Ascending aorta (tissue), 2 donors: ENCODE results near the gene AGPAT1. TPM values are rescaled to one million over a fixed set of nuclear protein-coding genes. Genes with fewer than 3 reads are reported as not detected.

Experiments used
- DNase-seq, 2 donors: peaks; one replicate each; pipeline ENCODE4 v3.0.0-alpha.2; 2019; ENCODE audit warnings: low spot score in 2 of 2
- H3K27ac ChIP-seq, 2 donors: fragments of 200-600 bp; sonication (generic); one replicate each; pipeline ENCODE4 v1.5.1; 2016 to 2017; ENCODE audit warnings: mild to moderate bottlenecking in 1 of 2
- H3K27me3 ChIP-seq: fragments of 200-600 bp; sonication (generic); one replicate; pipeline ENCODE4 v1.5.1; 2017
- H3K36me3 ChIP-seq, 2 donors: fragments of 200-600 bp; sonication (generic); one replicate each; pipeline ENCODE4 v1.5.1; 2016
- H3K4me1 ChIP-seq, 2 donors: fragments of 200-600 bp; sonication (generic); one replicate each; pipeline ENCODE4 v1.5.1; 2016 to 2017; ENCODE audit warnings: mild to moderate bottlenecking in 1 of 2
- H3K4me3 ChIP-seq, 2 donors: fragments of 200-600 bp; sonication (generic); one replicate each; pipeline ENCODE4 v1.5.1; 2016 to 2017; ENCODE audit warnings: mild to moderate bottlenecking in 1 of 2
- H3K9me3 ChIP-seq, 2 donors: fragments of 200-600 bp; sonication (generic); one replicate each; pipeline ENCODE4 v1.5.1; 2016
- CTCF ChIP-seq, 3 experiments: fragments of 200-600 bp in 2 of 3; fragments of 450-650 bp in 1 of 3; sonication (generic) in 2 of 3; IDR thresholded peaks; one replicate each; pipeline ENCODE4 v1.5.1; 2016 to 2019; ENCODE audit warnings: antibody characterized with exemption in 3 of 3, mild to moderate bottlenecking in 1 of 3, moderate library complexity in 1 of 3
- intact Hi-C: fragments of 100-400 bp; cut with DNase I; formaldehyde crosslinking; loops from one replicate; pipeline ENCODE4 v1.15.1; 2023
- total RNA-seq: library from RNA; depleted of rRNA; stranded (reverse); fragments of >200 nt; gene quantifications from one replicate; pipeline ENCODE4 v1.1.0, GENCODE V29; 2016

The AGPAT1 gene
- total RNA-seq, 1 donor from 2014 or later: 136 TPM

- peaks cover 31 to 47% of the 10 kb centered on the region in 2 donors for H3K36me3 ChIP-seq
- no peak overlapping the region for H3K27ac ChIP-seq
- no peak overlapping the region for H3K4me3 ChIP-seq
- intact Hi-C loops: loop anchor here (10.0 kb wide), 2 partner anchors 196 to 506 kb away; partner anchors contain the start of genes C6orf47, CSNK2B, DXO and GPANK1
- no peak for TF ChIP-seq CTCF (IDR thresholded peaks at IDR 0.05)
- DNase-seq: no peak
- no peaks in the 10 kb centered on the region for H3K27me3 ChIP-seq
- H3K4me1 ChIP-seq: peaks cover 6 to 10% of the 10 kb centered on the region in 2 donors
- no peaks in the 10 kb centered on the region for H3K9me3 ChIP-seq
Observed at GRCh38 chr6:32171234-32171633, 4.7 kb downstream of the AGPAT1 start.

GRCh38 chr6:32170294-32170693 lies 5.6 kb downstream of the AGPAT1 start:
- Histone ChIP-seq H3K36me3 (peaks cover 33 to 53% of the 10 kb centered on the region in 2 donors), H3K4me1 (peaks cover 3 to 8% of the 10 kb centered on the region in 2 donors), H3K4me3 (no peak overlapping the region), H3K27me3 (no peaks in the 10 kb centered on the region), H3K9me3 (no peaks in the 10 kb centered on the region), H3K27ac (no peak overlapping the region)
- intact Hi-C loops: loop anchor here (10.0 kb wide), 2 partner anchors 195 to 505 kb away; partner anchors contain the start of genes C6orf47, CSNK2B, DXO and GPANK1
- TF ChIP-seq CTCF (IDR thresholded peaks at IDR 0.05): no peak
- DNase-seq: no peak

- Histone ChIP-seq H3K27me3 (no peaks in the 10 kb centered on the region), H3K36me3 (peaks cover 38 to 59% of the 10 kb centered on the region in 2 donors), H3K4me1 (no peaks in the 10 kb centered on the region), H3K27ac (no peak overlapping the region), H3K9me3 (no peaks in the 10 kb centered on the region), H3K4me3 (no peak overlapping the region)
- no peak for TF ChIP-seq CTCF (IDR thresholded peaks at IDR 0.05)
- intact Hi-C loops: no loop called here
- DNase-seq: no peak
Observed at GRCh38 chr6:32168807-32169591, 6.9 kb downstream of the AGPAT1 start.

- no peaks in the 10 kb centered on the region for H3K4me1 ChIP-seq
- TF ChIP-seq CTCF (IDR thresholded peaks at IDR 0.05): no peak
- no peaks in the 10 kb centered on the region for H3K27me3 ChIP-seq
- H3K4me3 ChIP-seq: no peak overlapping the region
- DNase-seq: no peak
- H3K27ac ChIP-seq: no peak overlapping the region
- H3K9me3 ChIP-seq: no peaks in the 10 kb centered on the region
- H3K36me3 ChIP-seq: peaks cover 41 to 64% of the 10 kb centered on the region in 2 donors
- intact Hi-C loops: no loop called here
Observed at GRCh38 chr6:32168350-32168749, 7.5 kb downstream of the AGPAT1 start.

GRCh38 chr6:32167761-32168262 lies 8.1 kb downstream of the AGPAT1 start:
- no peaks in the 10 kb centered on the region for H3K9me3 ChIP-seq
- H3K4me1 ChIP-seq: no peaks in the 10 kb centered on the region
- H3K27me3 ChIP-seq: no peaks in the 10 kb centered on the region
- no peak overlapping the region for H3K27ac ChIP-seq
- H3K36me3 ChIP-seq: peaks cover 44 to 68% of the 10 kb centered on the region in 2 donors
- no peak for TF ChIP-seq CTCF (IDR thresholded peaks at IDR 0.05)
- intact Hi-C loops: no loop called here
- no peak for DNase-seq
- no peak overlapping the region for H3K4me3 ChIP-seq
